Embryonic facial prominence (tissue), 1 donor: Measurements from ENCODE around the gene PDLIM4.

Source experiments
- DNase-seq: peaks from one replicate; pipeline ENCODE4 v3.0.0-alpha.2; 2016; ENCODE audit errors: extremely low spot score

Gene PDLIM4

GRCh38 chr5:132253452-132254320, 3.8 kb upstream of the PDLIM4 start:
- no peak for DNase-seq

- no peak for DNase-seq
Observed at GRCh38 chr5:132254321-132254977, 3.0 kb upstream of the PDLIM4 start.

- no peak for DNase-seq
Observed at GRCh38 chr5:132256086-132256782, 1.3 kb upstream of the PDLIM4 start.

- no peak for DNase-seq
Observed at GRCh38 chr5:132256783-132257130, 739 bp upstream of the PDLIM4 start.

GRCh38 chr5:132258102-132259068, 889 bp downstream of the PDLIM4 start:
- DNase-seq = no peak

- peak; percentile 71 for DNase-seq
Observed at GRCh38 chr5:132259069-132259851, 1.8 kb downstream of the PDLIM4 start.

GRCh38 chr5:132260051-132260450, 2.6 kb downstream of the PDLIM4 start:
- DNase-seq = no peak

GRCh38 chr5:132260714-132261551, 3.4 kb downstream of the PDLIM4 start:
- no peak for DNase-seq

- DNase-seq = no peak
Observed at GRCh38 chr5:132261881-132262845, 4.7 kb downstream of the PDLIM4 start.

- DNase-seq = no peak
Observed at GRCh38 chr5:132262882-132263547, 5.5 kb downstream of the PDLIM4 start.

GRCh38 chr5:132263548-132264261, 6.2 kb downstream of the PDLIM4 start:
- DNase-seq = no peak

- no peak for DNase-seq
Observed at GRCh38 chr5:132264546-132265335, 7.2 kb downstream of the PDLIM4 start.

GRCh38 chr5:132265336-132266030, 8.0 kb downstream of the PDLIM4 start:
- DNase-seq = peak; percentile 73

GRCh38 chr5:132266031-132266835, 8.7 kb downstream of the PDLIM4 start:
- DNase-seq = no peak

- DNase-seq = no peak
Observed at GRCh38 chr5:132266836-132267160, 9.3 kb downstream of the PDLIM4 start.
